NCI-H1694 (cell line): Measurements from ENCODE around the gene RYR2.
A peak's percentile ranks its signal among the peaks of the same experiment; 100 is the strongest.
"Not testable (repeated sequence)": the region's sequence is repeated elsewhere in the genome, so short reads cannot be mapped to it uniquely, and the experiment has no call there.

Experiments
- DNase-seq: peaks from one replicate; lab custom pipeline; 2025; lab: John Stamatoyannopoulos, UW

Gene RYR2

DNA sequence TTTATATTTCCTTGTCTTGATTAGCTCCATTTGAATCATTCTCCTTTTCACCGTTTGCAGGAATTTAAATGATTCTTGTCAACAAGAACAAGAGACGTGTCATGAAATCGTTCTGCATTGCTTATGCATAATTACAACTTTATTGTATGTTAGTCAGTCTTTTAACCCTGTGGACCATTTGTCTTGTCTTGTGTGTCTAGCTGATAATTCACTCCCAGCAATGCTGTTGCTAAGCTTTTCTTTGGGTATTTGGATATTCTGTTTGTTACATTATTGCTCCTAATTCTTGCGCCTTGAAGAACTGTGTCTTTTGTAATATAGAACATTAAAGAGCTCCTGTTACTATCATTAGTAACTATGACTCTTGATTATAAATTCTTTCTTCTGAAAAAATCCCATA lies 311.9 kb downstream of the RYR2 start:
- DNase-seq, result no peak

DNA sequence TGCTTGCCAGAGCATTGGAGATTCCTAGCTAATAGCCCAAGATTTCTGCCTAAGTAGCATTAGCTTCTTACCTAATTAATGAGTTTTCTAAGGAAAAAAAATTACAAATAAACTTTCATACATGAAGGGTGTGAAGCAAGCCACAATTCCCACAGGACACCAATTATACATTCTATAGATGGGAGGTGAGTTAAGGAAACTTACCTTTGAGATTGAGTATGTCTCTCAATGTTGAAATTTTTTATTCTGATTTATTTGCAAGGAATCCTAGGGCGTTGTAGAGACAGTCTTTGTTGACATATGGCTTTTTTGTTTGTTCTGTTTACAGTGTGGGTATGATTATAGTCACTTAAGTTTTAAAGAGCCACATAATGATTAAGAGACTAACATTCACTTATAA lies 313.0 kb downstream of the RYR2 start:
- DNase-seq, result no peak

DNA sequence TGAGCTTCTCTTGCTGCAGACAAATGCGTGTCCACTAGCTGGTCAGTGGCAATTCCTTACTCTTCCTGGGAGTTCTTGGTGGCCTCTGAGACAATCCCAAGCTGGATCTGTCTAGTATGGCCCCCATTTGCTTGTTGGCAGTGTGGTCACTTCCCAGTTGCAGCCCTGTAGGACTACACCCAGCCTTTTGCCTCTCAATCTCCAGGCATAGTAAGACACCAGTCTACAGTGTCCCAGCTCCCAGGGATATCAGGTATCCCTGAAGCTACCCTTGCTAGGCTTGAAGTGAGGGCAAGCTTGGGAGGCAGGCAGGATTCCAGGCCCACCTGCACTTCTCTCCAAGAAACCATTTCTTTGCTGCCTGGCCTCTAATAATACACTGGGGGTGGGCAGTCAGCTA lies 316.6 kb downstream of the RYR2 start:
- DNase-seq, result no peak

DNA sequence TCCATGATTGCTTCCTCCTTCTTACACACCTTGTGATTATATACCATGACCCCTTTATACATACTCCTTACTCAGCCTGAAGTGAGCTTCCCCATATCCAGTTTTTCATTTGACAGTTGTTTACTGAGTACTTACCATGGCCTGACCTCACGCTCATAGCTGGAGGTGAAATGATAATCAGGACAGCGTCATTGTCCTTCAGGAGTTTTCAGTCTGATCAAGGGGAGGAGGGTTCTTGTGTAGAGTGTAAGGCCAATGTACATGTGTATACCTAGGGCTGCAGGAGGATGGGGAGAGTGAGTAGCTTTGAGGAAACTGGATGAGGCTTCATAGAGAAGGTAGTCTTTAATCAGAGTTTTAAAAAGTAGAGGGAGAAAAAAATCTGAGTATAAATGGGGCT lies 325.8 kb downstream of the RYR2 start:
- no peak for DNase-seq

DNA sequence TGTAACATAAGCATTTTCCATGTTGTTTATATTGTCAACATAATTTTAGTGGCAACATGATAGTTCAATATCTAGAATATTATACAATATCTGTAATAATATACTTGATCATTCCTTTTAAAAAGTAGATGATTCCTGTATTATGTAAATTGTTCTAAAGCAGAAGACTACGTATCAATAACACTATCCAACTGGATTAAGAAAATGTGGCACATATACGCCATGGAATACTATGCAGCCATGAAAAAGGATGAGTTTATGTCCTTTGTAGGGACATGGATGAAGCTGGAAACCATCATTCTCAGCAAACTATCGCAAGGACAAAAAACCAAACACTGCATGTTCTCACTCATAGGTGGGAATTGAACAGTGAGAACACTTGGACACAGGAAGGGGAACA lies 329.5 kb downstream of the RYR2 start:
- not testable (repeated sequence) for DNase-seq

DNA sequence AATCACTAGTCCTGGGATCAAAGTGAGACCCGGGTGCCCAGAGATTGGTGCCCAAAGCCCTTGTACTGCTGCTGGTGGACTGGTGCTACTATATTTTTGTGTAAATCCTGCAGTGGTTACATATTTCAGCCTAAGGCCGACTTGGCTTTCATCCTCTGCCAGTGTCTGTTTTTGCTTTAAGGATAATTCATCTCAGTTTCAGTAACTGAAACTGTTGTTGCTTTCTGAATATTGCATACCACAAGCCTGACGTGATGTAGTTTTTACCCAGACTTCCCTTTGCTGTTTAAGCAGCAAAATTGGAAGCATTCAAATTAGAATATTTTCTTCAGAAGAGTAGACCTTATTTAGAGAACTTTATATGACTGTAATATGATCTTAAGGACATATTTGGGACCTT lies 341.8 kb downstream of the RYR2 start:
- DNase-seq, result no peak

DNA sequence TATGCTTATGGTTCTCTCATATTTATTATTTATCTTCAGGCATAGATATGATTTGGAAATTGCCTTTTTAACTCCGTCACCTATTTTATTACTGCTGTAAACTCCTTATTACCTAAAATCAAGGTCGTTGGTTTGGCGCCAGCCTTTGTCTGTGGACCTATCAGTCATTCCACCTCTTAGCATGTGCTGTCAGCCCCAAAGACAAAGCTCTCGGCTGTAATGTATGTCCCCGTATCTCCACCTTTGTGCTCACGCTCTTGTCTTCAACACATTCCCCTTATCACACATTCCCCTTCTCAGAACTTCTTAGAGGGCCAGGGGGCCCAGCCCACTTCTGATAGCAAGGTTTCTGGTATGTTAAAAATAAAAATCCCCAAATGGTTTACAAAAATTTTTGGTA lies 342.2 kb downstream of the RYR2 start:
- no peak for DNase-seq

DNA sequence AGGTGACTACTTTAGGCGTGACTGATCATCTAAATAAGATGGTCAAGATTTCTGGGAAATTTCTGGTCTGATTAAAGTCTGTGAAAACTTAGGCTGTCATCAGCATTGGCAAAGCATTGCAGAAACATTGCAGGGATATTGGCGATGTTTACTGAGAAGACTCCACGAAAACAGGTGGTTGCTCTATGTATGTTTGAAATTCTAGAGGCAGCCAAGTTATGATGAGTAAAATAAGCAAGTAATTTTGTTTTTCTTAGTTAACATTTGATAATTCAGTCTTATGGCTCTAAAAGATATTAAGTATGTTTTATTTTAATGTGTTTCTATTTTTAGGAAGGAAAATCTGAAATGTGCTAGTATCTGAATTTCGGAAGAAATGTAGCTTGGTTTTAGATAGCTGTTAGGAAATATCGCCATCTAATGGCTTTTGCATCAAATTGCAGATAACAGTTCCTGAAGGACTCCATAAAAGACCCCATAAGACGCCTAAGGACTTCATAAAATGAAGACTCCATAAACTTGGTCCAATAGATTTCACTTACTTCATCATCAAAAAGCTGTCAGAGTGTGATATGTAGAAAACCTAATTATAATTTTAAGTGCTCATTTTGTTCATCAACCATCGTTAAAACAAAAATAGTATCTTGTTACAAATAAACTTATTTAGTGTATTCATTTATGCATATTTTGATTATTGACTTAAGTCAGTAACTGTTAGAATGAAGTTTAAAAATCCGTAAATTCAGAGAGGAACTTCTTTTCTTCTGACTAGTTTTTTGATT lies 344.6 kb downstream of the RYR2 start:
- peak; percentile 44 for DNase-seq

DNA sequence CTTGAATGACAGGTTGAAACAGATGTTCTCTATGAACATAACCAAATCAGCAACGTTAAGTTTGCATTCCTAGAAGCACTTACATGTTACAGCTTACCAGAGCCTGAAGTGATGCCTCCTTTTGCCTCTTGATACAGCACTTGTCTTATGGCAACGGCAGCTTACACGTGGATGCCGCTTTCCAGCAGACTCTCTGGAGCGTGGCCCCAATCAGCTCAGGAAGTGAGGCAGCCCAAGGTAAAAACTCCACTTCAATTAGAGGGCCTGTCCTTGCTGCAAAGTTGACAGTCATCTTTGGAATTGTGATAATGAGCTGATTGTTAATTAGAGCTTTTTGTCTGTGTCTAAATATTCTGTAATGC lies 345.1 kb downstream of the RYR2 start:
- DNase-seq, result no peak

DNA sequence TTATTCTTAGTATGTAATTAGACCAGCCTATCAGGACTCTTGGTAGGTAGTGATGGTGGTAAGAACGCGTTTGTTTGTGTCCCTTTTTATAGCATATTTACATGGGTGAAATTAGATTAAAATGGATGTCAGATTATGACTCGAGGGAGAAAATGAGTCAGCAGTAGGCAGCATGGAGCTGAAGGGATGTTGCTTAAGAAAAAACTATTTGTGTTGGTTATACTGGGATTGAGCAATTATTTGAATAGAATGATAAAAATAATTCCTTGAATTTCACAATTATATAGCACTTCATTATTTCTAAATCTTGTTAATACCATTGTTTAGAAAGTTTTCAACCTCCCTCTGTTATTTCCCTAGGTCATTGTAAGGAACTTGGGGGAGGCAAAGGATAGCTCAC lies 348.8 kb downstream of the RYR2 start:
- no peak for DNase-seq

DNA sequence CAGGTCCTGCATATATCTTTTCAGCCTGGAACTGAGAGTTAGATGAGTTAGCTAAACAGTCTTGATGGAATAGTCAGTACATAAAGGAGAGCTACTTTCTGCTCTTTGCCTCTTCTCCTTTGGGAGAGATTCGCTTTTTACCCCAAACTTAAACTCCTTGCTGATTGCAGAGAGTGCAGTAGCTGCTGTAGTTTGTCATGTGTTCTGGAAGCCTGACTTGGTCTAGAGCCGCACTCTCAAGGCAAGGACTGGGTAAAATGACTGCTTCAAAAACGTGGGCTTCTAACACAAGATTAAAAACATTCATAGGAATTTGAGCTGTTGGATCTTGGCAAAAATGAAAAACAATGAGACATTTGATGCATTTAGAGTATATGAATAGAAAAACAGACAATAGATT lies 351.6 kb downstream of the RYR2 start:
- no peak for DNase-seq

DNA sequence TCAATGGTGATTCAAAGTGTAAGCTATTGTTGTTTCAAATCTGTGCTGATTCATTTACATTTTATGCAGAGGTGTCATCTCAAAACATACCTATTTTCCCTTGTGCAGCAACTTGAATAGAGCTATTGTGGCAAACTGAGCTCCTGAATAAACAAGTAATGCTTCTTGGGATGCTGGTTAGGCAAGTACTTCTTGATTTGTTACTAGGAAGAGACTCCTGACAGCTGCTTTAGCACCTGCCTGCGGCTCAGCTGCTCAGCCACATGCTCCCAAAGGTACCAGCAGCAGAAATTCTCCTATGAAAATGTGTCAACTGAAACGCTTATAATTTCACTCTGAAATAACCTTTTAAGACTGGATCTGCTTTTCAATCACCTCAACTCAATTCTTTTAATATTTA lies 352.3 kb downstream of the RYR2 start:
- no peak for DNase-seq

DNA sequence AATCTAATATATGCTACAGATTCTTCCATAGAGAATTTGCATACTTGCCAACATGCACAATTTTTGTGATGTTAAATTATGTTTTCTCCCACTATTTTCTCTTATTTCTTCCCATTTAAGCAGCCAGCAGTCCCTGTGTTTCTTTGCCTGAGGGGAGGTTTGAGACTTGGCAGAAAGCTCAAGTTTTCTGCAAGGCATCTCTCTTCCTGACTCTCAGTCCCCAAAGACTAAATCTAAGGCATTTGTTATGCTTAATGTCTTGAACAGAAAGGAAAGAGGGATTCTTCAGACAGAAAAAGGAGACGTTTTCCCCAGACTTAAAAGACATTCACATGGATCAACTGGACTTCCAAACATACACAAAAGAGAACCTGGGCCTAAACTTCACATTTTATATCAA lies 354.4 kb downstream of the RYR2 start:
- DNase-seq, result no peak

DNA sequence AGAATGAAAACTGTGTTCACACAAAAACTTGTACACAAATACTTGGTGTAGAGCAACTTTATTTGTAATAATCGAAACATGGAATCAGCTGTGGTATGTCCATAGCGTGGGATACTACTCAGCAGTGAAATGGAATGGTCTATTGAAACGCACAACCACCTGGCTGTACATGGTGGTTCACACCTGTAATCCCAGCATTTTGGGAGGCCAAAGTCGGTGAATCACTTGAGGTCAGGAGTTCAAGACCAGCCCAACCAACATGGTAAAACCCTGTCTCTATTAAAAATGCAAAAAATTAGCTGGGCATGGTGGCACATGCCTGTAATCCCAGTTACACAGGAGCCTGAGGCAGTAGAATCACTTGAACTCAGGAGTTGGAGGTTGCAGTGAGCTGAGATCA lies 356.8 kb downstream of the RYR2 start:
- DNase-seq, result no peak

DNA sequence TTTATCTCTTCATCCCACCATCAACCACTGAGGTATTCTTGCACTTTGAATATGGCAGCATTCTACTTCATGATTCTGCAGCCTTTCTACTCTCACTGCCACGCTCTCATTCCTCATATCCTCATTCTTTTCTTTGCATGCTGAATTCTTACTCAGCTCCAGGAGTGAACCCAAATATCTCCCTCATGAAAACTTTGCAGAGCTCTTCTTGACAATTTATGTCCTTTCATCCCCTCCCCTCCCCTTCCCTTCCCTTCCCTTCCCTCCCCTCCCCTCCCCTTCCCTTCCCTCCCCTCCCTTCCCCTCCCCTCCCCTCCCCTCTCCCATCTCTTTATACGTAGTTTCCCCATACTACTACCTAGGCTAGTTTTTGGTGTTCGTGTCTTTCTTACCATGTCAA lies 363.9 kb downstream of the RYR2 start:
- DNase-seq, result no peak

DNA sequence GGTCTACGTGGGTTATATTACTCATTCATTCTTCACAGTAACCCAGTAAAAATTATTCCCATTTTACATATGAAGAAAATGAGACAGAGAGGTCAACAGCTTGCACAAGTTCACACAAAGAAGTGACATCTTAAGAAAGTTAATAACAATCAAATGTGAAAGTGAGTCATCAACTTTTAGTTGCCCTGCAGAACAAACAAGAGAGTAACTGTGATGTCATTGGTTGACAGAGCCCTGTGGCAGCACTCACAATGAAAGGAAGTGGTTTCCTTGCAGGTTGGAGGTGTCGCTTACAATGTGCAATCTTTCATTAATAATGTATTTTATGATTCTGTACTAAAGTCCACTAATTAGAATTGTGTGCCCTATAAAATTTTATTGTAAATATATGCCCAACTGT lies 369.6 kb downstream of the RYR2 start:
- no peak for DNase-seq

DNA sequence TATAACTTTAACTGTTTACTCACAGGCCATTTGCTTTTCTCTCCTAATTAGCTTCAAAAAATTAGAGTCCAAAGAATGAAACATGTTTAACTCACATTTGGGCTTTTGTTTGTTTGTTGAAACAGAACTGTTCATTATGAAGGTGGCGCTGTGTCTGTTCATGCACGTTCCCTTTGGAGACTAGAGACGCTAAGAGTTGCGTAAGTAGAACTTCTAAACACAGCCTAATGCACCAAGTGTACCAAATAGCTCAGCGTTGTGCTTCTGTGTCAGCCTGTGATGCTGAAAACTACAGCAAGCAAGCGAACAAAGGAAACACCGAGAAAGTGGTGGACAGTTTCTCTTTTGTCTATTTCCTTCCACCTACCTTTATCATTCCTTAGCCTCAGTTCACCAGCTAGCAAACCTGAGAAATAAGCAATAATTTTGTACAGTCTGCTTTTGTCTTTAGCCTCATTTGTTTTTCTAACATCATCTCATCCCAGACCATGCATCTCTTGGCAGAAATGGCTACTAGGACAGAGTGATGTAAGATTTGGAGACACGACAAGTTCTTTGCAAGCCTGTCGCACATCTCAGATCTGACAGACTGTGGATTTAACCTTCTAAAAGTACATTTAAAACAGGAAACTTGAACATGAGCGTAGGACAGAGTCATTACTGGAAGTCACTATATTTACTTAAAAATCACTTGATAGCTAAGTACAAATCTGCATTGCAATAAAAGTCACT lies 375.1 kb downstream of the RYR2 start:
- DNase-seq, result no peak

DNA sequence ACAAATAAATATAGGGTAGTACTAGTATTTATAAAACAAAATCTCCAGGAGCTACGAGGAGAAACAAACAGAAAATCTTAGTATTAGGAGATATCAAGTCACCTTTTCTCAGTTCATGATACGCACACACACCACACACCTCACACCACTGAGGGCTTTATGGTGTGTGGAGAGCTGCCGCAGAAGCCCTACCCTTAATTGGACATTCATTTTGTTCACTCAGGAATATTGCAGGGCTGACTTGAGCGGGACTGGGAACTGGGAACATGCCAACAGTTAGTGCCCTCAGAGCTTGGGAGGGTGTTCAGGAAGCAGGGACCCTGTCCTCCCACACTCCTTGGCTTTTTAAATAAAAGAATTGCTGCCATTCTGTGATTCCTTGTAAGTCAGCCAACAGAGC lies 386.8 kb downstream of the RYR2 start:
- no peak for DNase-seq

DNA sequence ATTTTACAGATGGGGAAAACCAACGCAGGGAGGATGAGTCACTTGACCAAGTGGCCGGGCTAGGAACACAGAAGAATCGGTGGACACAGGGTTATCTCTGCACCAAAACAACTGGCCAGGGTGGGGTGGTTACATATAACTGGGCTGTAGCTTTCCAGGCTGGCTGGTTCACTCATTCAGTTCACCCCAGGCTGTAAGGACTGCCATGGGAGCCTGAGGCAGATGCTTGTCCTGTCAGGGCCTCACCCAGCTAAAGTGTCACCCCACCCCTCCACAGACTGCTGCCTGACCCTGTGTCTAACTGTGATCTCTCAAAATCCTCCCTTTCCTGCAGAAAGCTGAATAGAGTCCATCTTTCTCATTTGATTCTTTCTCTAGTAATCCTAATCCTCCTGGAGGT lies 387.3 kb downstream of the RYR2 start:
- no peak for DNase-seq

DNA sequence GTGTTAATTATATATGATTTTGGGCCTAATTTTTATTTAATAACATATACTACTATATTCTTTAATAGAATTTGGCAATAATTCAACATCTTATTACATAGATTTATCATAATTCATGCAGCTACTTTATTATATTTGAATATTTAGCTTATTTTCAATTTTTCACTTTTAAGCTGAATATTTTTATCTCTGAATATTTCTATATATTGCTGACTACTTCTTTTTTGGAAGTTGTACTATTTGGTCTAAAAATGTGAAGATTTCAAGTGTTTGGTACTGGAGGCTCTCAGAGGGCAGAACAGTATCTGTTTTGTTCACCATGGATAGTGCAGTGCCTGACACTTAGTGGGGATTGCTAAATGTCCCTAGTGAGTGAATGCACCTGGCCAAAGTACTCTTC lies 389.5 kb downstream of the RYR2 start:
- no peak for DNase-seq

DNA sequence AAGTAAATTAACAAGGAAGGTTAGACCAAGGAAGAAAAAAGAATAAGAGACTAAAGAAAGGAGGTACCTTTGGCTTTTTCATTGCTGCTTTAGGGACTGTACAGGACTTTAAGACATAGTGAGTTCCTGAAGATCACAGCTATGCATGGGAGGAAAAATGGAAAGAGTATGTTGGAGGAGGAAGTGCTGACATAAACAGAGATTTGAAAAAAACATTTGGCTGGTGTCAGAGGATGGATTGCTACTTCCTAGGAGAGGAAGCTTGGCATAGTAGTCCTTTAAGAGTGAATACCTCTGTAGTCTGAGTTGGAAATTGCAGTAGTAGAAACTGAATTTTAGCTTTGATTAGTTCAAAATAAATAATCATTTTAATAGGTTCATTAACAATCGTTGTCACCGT lies 398.4 kb downstream of the RYR2 start:
- no peak for DNase-seq

DNA sequence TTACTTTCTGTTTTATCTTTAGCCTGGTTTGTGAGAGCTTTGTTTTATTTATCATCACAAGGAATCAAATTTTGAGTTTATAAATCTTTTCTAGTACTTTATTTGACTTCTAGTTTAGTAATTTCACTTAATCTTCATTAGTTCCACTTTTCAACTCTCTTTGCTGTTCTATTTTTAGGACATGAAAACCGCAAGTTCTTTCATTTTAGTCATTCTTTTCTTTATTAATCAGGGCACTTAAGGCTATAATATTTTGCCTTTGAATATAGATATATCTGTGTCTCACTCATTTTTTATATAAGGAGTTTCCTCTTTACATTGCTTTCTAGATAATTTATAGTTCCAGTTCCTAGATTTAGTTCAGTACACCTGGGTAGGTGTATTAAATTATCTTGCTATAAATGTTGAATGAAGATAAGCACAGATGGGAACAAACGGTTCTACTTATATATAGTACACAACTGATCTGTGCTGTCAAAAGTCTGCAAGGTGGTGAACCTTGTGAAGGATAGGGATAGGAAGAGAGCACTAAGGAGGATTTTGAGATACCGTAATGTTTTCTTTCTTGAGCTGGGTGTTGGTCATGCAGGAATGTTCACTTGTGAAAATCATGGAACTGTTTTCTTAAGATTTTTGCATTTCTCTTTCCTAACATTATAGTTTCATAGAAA lies 402.3 kb downstream of the RYR2 start:
- no peak for DNase-seq

DNA sequence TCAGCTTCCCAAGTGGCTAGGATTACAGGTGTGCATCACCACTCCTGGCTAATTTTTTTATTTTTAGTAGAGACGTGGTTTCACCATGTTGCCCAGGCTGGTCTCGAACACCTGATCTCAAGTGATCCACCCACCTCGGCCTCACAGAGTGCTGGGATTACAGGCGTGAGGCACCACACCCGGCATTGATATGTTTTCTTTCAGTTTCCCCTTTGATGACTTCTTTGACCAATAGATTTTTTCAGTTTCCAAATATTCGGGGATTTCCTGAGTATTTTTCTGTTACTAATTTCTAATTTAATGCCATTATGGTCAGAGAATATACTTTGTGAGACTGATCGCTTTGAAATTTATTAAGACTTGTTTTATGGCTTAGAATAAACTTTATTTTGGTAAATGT lies 406.1 kb downstream of the RYR2 start:
- DNase-seq, result no peak
